Measurements from ENCODE around the gene SMOC1. TPM values are rescaled to one million over a fixed set of nuclear protein-coding genes. Genes with fewer than 3 reads are reported as not detected.

The SMOC1 gene
- total and polyA plus RNA-seq, 9 of the 15 experiments (the other 6 are each of a cell fraction or from before 2014, with no cell fraction given) = 0.04 TPM; not detected in 8

DNA sequence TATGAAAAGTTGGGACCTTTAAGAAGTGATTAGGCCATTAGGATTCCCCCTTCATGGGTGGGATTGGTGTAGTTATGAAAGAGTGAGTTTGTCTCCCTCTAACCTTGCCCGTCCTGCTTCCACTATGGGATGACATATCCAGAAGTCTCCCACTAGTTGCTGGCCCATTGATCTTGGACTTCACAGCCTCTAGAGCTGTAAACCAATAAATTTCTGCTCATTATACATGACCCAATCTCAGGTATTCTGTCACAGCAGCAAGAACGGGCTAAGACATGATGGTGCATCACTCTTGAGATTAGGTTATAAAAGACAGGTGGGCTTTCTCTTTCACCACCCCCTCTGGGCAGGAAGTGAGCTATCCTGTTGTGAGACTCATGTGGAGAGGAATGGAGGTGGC is 8.6 kb upstream of the SMOC1 start:
- DNase-seq (ENCODE audit: extremely low read depth in 1 of 4, low spot score in 3 of 4) = no peak
- no peak for FAIRE-seq
- Histone ChIP-seq H3K9ac (ENCODE audit: insufficient read depth in 1 of 2, low read depth in 2 of 2, low read length in 2 of 2) (no peak overlapping the region), H3K36me3 (ENCODE audit: control insufficient read depth, insufficient read depth, low read length) (no peaks in the 10 kb centered on the region), H3K9me1 (ENCODE audit: control insufficient read depth, insufficient read depth, low read length) (no peaks in the 10 kb centered on the region), H4K20me1 (replicated peaks; ENCODE audit: control insufficient read depth, insufficient read depth, low read length) (no peaks in the 10 kb centered on the region), H3K9me3 (replicated peaks; ENCODE audit: control insufficient read depth, insufficient read depth, low read depth, low read length) (no peaks in the 10 kb centered on the region), H3K79me2 (ENCODE audit: control insufficient read depth, insufficient read depth, low read length) (no peaks in the 10 kb centered on the region), H2AFZ (ENCODE audit: low read depth, low read length) (no peak overlapping the region), H3K4me3 (no peak overlapping the region), H3K27me3 (ENCODE audit: control insufficient read depth in 2 of 2, insufficient read depth in 2 of 2, low read length in 2 of 2) (no peaks in the 10 kb centered on the region), H3K27ac (ENCODE audit: extremely low read depth, low read depth, low read length) (no peak overlapping the region), H3K4me1 (replicated peaks in 1 of 2; ENCODE audit: control insufficient read depth in 2 of 2, insufficient read depth in 2 of 2, low read length in 2 of 2) (no peaks in the 10 kb centered on the region), H3K4me2 (ENCODE audit: insufficient read depth, low read length) (no peak overlapping the region)
- intact Hi-C loops (cut with micrococcal nuclease) (no loop called here), in situ Hi-C loops (cut with MboI) (no loop called here)
- ATAC-seq = no peak
- POLR2A ChIA-PET = no interaction called here
- CTCF ChIA-PET (ENCODE audit: low intra/inter-chr PET ratio) = no interaction called here
- TF ChIP-seq FOS (IDR thresholded peaks at IDR 0.05; ENCODE audit: extremely low read depth, insufficient read length) (no peak), ZKSCAN8 (CRISPR knock-in tag; IDR thresholded peaks at IDR 0.05) (no peak), ZNF347 (CRISPR knock-in tag; IDR thresholded peaks at IDR 0.05; ENCODE audit: low read depth) (no peak), RBM17 (IDR thresholded peaks at IDR 0.05; ENCODE audit: borderline replicate concordance, low read depth, low read length) (no peak), POLR2B (IDR thresholded peaks at IDR 0.05; ENCODE audit: low read depth, partially characterized antibody) (no peak), ZNF165 (CRISPR knock-in tag; IDR thresholded peaks at IDR 0.05; ENCODE audit: borderline replicate concordance) (no peak), MAFK (IDR thresholded peaks at IDR 0.05; ENCODE audit: low read length) (no peak), SRSF9 (IDR thresholded peaks at IDR 0.05; ENCODE audit: borderline replicate concordance, low read depth, low read length) (no peak), ZNF583 (CRISPR knock-in tag; IDR thresholded peaks at IDR 0.05) (no peak), NR4A1 (CRISPR knock-in tag; IDR thresholded peaks at IDR 0.05) (no peak), NR4A1 (tag; IDR thresholded peaks at IDR 0.05) (no peak)
- TF ChIP-seq, protein P1, sequence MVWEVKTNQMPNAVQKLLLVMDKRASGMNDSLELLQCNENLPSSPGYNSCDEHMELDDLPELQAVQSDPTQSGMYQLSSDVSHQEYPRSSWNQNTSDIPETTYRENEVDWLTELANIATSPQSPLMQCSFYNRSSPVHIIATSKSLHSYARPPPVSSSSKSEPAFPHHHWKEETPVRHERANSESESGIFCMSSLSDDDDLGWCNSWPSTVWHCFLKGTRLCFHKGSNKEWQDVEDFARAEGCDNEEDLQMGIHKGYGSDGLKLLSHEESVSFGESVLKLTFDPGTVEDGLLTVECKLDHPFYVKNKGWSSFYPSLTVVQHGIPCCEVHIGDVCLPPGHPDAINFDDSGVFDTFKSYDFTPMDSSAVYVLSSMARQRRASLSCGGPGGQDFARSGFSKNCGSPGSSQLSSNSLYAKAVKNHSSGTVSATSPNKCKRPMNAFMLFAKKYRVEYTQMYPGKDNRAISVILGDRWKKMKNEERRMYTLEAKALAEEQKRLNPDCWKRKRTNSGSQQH (CRISPR knock-in tag; IDR thresholded peaks at IDR 0.05) = no peak
- 0% methylated on average over 2 of the region's 2 CpGs for WGBS (ENCODE audit: insufficient coverage, low coverage, missing lambda C conversion rate)
- no TSS peak for BruUV-seq (replicated peaks)
